Fibroblast of skin of back (primary cell): Measurements from ENCODE around the gene DNAJA3.
A peak's percentile ranks its signal among the peaks of the same experiment; 100 is the strongest.

Source experiments
- DNase-seq: peaks from one replicate; pipeline ENCODE4 v3.0.0-alpha.2; 2013

The DNAJA3 gene

DNA sequence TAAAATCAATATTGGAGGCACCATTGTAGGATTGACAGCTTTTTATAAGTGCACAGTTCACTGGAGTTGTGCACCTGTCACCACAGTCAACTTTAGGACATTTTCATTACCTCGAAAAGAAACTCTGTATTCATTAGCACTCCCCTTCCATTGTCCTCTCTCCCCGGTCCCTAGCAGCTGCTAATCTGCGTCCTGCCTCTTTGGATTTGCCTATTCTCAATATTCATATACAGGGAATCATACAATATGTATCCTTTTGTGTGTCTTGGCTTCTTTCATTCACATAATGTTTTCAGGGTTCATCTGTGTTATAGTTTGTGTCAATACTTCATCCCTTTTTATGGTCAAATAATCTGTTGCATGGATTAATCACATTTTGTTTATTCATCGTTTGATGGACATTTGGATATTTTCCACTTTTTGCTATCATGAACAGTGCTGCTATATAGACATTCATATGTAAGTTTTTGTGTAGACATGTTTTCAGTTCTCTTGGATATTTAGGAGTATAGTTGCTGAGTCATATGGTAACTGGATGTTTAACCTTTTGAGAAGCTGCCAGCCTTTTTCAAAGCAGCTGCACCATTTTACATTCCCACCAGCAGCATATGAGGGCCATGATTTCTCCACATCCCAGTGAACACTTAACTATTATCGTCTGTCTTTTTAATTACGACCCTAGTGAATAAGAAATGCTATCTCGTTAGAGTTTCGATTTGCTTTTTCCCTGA, 9.8 kb downstream of the DNAJA3 start:
- DNase-seq, result no peak

- DNase-seq, result no peak
Observed at GRCh38 chr16:4437366-4437765, 11.7 kb downstream of the DNAJA3 start.

DNA sequence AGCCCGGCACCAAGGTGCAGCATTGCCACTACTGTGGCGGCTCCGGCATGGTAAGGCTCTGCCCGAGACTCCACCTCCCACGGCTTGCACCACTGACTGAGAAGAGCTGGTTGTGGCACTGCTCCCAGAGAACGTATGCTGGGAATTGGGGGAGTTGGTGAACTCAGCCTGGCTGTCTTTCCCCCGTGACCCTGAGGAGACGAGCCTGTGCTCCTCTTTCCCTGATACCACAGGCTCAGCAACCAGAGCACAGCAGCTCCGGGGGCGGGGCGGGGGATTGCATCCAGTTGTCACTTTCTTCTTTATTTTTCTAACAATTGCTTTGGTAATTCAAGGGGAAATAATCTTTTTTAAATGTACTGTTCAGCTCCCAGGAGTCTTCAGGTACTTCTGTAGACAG, 16.7 kb downstream of the DNAJA3 start:
- DNase-seq, result no peak

GRCh38 chr16:4443271-4443670, 17.6 kb downstream of the DNAJA3 start:
- DNase-seq, result no peak

DNA sequence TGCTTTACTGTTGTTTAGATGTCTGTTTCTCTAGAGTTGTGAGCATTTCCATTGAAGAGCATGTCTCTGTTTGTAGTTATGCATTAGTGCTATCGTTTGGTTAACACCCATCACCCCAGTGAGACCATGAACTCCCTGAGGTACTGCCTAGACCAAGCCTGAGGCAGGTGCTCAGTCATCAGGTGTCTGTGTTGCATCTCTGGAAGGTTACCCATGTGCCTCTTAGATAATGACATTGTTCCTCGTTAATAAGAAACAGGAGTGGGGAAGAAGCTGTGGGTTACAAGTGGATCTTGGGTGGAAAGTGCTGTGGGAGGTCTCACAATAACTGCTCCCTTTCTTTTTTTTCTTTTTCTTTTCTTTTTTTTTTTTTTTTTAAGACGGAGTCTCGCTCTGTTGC, 18.3 kb downstream of the DNAJA3 start:
- DNase-seq, result no peak

GRCh38 chr16:4450430-4450829, 24.8 kb downstream of the DNAJA3 start:
- DNase-seq, result no peak

- no peak for DNase-seq
Observed at GRCh38 chr16:4450931-4451519, 25.4 kb downstream of the DNAJA3 start.

DNA sequence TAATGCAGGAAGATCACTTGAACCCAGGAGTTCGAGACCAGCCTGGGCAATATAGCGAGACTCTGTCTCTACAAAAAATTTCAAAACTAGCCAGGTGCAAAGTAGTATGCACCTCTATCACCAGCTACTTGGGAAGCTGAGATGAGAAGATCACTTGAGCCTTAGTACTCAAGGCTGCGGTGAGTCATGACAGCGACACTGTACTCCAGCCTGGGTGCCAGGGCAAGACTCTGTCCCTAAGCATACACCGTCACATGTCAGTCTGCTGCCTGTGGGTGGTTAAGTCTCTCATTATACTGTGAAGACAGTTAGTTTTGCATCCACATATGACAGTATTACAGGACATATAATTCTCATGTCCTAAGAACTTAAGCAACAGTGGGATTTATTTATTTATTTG, 27.0 kb downstream of the DNAJA3 start:
- DNase-seq, result no peak

GRCh38 chr16:4454623-4455022, 29.0 kb downstream of the DNAJA3 start:
- no peak for DNase-seq

- DNase-seq, result no peak
Observed at GRCh38 chr16:4455081-4455480, 29.4 kb downstream of the DNAJA3 start.

DNA sequence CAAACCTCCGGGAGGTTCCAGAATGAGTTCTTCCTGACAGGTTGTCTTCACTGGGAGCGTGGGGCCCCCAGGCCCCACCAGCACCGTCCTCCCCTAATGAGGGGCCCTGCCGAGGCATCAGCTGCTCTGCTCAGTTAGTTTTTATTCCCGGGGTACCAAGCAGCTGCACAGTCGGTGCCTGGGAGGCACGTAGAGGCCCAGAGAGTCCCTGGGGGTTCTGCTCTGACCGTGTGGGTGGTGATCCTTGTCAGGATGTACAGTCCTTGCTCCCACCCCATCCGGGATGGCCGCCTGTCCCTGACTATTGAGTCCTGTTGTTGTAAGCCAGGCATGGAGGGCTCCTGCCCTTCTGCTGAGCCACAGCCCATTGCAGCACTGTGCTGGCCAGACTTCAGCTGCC, 30.3 kb downstream of the DNAJA3 start:
- no peak for DNase-seq

DNA sequence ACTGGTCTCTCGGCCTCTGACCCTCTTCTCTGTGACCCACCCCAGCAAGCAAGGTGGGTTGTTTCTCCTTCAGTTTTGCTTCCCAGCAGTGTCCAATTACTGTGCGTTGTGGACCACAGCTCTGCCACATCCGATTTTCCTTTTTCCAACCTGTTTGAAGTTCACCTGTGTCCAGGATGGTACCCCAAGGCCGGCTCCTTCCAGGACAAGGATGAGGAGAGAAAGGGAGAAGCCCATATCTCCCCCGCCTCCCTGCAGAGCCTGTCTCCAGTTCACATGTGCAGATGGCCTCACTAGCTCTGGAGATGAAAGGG, 35.2 kb downstream of the DNAJA3 start:
- no peak for DNase-seq

GRCh38 chr16:4461250-4462085, 35.8 kb downstream of the DNAJA3 start:
- no peak for DNase-seq

DNA sequence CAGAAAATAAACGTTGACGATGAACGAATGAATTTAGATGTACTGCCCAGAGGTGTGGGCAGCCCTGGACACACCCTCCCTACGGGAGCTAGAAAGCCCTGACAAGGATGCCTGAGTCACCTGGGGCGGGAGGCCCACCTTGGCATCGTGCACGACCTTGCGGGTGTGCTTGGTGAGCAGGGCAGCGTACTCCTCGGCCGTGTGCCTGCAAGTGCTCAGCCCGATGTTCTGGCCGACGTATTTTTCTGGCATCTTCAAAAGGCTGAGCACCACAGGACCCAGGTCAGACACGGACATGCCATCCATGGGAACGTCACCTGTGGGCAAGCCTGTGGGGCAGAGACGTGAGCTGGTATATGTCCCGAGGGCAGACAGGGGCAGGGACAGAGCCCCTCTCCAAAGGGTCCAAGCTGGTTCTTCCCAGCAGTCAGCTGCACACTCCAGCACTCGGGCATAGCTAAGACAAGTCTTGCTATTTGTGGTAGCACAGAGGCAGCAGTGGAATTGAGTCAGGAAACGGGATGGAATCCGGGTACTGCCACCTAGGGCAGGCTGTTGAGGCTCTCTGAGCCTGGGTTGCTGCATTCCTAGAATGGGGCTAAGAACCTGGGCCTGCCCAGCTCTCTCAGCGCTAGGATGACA, 38.0 kb downstream of the DNAJA3 start:
- DNase-seq, result no peak

- no peak for DNase-seq
Observed at GRCh38 chr16:4465977-4466779, 40.5 kb downstream of the DNAJA3 start.

DNA sequence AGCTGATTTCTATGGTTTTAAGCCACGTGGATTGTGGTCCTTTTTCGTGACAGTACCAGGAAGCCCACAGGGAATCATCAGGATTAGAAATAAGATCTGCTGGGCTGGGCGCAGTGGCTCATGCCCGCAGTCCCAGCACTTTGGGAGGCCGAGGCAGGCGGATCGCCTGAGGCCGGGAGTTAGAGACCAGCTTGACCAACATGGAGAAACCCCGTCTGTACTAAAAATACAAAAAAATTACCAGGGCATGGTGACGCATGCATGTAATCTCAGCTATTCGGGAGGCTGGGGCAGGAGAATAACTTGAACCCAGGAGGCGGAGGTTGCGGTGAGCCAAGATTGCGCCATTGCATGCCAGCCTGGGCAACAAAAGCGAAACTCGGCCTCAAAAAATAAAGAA, 42.2 kb downstream of the DNAJA3 start:
- DNase-seq, result no peak

DNA sequence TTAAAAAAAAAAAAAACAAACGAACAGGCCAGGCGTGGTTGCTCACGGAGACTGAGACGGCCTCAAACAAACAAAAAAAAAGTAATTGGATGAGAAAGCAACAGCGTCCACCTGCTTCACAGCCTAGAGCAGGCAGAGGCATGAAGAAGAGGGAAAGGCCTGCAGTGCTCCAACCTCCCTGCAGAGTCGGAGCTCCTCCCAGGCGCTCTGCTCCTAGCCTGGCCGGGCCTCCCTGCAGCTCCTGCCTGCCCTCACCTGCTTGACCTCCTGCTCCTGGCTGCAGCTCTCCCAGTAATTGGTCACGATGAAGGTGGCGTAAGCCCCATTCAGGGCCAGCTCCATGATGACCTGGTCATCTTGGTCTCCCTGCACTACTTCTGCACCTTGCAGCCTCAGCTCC, 43.3 kb downstream of the DNAJA3 start:
- DNase-seq, result no peak

DNA sequence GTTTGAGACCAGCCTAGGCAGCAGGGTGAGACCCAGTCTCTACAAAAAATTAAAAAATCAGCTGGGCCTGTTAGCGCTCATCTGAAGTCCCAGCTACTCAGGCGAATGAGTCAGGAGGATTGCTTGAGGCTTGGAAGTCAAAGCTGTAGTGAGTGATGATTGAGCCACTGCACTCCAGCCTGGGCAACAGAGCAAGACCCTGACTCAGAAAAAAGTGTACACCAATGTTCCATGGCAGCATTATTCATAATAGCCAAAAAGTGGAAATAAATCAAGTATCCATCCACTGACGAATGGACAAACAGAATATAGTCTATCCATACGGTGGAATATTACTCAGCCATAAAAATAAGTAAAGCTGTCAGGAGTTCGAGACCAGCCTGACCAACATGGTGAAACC, 46.2 kb downstream of the DNAJA3 start:
- no peak for DNase-seq

GRCh38 chr16:4472880-4473279, 47.2 kb downstream of the DNAJA3 start:
- no peak for DNase-seq

DNA sequence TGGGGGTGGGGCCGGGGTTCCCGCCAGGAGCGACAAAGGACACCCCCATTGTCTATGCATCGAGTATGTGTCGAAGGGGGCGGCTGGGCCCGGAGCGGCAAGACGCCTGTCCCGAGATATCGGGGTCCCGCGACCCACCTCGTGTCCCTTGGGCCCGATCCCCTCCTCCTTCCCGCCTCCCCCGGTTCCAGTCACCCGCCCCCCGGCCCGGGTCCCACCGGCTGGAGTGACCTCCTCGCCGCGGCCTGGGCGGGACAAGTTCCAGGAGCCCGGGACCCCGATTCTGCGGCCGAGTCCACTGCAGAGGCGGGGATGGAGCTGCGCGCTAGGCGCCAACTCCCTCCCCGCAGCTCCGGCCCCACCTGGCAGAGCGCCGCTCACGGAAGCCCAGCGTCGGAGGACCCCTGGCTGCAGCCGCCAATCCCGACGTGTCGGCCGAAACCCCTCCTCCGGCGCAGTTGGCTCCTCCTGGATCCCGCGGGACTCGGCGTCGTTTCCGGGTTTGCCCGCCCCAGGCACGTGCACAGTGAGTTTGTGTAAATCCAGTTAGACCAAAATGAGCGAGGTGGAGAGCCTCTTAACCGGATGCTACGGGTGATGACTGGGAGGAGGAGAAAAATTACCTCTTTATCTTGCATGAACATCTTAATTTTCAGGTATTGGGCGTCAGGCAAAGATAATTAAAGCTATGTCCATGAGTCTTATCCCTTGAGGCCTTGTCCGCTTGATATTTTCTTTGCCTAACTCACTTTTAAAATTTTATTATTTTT, 48.7 kb downstream of the DNAJA3 start, which contains the start of gene NMRAL1:
Gene NMRAL1, minus strand, starts transcription at position 434 of the 770 bp plus-strand sequence. CDS start 493 bp downstream, outside the sequence.
- peak; percentile 90 for DNase-seq
